HG02623 (cell line): Measurements from ENCODE around the gene SORCS3.

Experiments used
- ATAC-seq: cut with Tn5 transposase; IDR thresholded peaks from one replicate; pipeline ENCODE4 v1.9.1; 2021; ENCODE audit warnings: moderate library complexity; ENCODE audit not compliant: unreplicated experiment

The SORCS3 gene

DNA sequence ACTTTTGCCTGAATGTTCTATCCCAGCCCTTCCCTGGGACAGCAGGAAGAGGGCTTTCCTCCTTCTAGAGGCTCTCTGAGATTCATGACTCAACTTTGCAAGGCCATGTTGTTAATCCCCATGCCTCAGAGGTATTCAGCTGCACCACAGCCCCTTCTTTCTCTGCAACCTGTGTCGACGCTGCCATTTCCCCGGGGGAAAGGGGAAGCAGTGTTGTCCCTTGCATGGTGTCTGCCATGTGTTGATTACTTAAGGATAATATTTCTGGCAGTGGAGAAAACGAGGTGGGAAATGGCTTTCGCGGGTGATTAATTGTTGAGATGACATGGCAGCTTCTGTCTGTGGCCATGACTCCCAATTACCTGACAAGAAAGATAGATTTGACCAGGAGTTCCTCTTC is 133.1 kb downstream of the SORCS3 start:
- ATAC-seq: no peak

- ATAC-seq: no peak
Observed at GRCh38 chr10:104777086-104777799, 136.2 kb downstream of the SORCS3 start.

DNA sequence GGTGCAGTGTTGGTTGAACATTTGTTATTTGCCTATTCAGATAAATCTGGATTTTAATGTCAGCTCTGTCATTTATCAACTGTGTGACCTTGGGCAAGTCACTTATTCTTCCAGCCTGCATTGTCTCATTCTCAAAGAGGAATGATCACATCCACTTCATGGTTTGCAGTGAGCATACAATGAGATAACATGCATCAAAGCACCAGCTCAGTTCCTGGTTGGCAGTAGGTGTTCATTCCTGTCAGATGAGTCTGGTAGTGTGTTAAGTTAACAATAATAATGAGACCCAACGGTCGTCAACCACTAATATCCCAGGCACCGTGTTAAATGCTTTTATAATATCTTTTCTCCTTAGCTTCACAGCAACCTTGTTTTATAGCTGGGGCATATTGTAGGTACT is 137.3 kb downstream of the SORCS3 start:
- ATAC-seq: no peak

- ATAC-seq: no peak
Observed at GRCh38 chr10:104779701-104780100, 138.6 kb downstream of the SORCS3 start.

GRCh38 chr10:104780165-104780564 is 139.1 kb downstream of the SORCS3 start:
- ATAC-seq: no peak

- no peak for ATAC-seq
Observed at GRCh38 chr10:104780946-104781595, 140.0 kb downstream of the SORCS3 start.

DNA sequence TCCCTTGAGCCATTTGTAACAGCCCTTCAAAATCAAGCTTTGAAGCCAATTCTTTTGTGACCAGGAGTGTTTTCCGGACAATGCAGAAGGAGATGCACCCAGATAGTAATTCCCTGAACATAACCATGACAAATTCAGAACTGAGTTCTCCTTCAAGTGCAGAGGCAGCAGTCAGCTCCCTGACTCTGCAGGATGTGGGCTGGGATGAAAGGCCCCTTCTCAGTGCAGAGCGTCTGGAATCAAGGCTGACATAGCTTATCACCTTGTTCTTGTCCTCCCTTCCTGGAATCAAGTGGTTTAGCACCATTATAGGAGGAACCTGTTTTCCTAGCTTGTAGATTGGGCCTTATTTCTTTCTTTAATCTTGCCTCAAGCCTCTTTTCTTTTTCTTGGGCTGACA is 143.4 kb downstream of the SORCS3 start:
- no peak for ATAC-seq

DNA sequence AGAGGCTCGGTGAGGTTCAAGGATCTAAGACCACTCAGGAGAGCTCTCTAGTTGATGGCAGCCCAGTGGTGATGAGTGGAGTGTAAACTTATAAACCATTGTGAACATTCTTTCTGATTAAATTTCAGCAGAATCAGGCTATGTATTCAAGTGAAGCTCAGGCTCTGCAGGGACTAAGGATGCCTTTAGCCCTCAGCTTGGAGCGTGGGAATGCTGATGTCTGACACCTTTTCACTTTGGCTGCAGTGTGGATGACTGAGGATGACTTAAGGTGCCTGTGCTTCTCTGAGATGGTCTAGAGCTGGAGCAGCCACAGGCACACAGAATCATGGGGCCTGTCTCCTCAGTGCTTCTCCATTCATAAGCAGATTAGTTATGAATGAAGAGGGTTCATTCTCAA is 150.4 kb downstream of the SORCS3 start:
- no peak for ATAC-seq

- ATAC-seq: no peak
Observed at GRCh38 chr10:104795411-104795810, 154.3 kb downstream of the SORCS3 start.

DNA sequence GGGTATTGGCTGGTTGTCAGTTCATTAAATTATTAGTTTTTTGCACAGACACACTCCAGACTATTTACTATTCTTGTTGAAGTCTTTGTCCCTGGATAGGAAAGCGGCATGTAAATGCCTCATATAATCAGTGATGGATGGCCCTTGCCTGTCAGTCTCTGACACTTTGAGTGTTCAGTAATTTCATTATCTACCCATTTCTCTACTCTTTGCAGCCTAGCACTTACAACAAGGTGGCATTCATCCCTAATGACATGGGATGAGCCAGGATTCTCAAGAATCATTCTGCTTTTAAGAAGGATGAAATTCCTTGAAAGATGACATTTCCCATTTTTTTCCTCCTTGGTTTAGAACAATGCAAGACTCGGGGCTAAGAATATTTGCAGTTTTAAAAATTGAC is 155.7 kb downstream of the SORCS3 start:
- no peak for ATAC-seq

- ATAC-seq: no peak
Observed at GRCh38 chr10:104802941-104803340, 161.9 kb downstream of the SORCS3 start.

- no peak for ATAC-seq
Observed at GRCh38 chr10:104804880-104805279, 163.8 kb downstream of the SORCS3 start.

DNA sequence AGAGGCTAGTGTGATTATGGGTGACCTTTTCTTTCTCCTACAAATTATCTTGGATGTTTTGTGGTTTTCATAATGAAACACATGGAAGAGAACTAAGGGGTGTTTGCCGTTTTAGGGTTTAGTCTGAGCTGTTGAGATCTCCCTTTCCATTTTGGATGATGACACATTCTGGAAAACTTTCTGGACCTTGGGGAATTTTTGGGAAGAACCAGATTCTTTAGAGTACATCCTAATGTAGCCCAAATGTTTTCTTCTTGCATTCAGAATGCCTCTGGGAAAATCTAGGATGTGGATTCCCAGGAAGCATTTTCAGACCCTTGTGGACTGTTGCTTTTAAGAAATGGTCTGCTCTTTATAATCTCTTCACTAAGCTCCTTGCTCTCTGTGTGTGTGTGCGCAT is 165.7 kb downstream of the SORCS3 start:
- ATAC-seq: no peak

DNA sequence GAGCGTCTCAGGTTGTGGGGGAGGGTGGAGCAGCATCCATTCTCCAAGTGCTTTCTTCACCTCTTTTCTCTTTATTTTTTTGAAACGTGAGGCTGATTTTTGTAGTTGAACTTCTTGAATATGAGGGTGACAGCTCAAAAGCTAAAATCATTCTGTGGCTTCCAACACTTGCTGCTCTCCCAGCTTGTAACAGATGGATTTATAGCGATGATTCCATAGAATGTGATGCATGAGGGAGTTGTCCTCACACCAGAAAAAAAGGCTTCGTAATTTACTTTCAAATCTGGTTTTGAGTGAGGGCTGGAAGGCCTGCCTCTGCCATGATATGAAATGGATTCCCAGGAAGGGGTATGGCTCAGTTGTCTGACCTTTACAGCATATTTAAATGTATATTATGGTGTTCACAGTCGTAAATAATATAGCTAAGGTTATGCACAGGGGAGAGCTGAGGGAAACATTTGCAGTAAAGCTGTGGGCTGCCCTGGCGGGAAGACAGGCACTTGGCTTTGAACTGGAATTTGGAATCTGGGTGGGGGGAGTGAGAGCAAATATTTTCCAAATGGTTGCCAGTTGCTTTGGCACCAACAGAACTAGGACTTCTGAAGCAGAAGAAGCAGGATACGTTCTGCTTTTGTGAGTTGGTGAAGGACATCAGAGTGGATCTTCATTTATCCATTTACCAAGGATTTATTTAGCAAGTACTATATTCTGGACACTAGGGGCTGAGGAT is 166.7 kb downstream of the SORCS3 start:
- no peak for ATAC-seq

GRCh38 chr10:104809288-104810090 is 168.4 kb downstream of the SORCS3 start:
- peak; percentile 69 for ATAC-seq

DNA sequence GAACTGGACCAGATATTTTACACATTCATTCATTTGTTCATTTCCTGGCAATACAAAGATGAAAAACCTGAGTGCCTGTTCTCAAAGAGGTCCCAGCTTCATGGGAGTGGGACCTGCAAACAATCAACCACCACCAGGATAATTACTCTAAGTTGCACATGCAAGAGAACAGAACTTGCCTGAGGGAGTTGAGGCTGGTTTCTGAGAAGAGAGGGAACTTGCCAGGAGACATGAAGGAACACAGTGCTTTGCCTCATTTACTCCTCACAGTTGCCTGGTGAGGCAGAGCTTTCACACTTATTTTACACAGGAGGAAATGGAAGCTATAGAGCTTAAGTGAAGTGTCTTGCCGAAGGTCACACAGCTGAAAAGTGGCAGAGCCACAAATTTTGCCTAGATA is 170.1 kb downstream of the SORCS3 start:
- ATAC-seq: no peak

GRCh38 chr10:104816501-104816900 is 175.4 kb downstream of the SORCS3 start:
- no peak for ATAC-seq

- ATAC-seq: no peak
Observed at GRCh38 chr10:104819731-104820130, 178.6 kb downstream of the SORCS3 start.

GRCh38 chr10:104822088-104822487 is 181.0 kb downstream of the SORCS3 start:
- ATAC-seq: no peak

DNA sequence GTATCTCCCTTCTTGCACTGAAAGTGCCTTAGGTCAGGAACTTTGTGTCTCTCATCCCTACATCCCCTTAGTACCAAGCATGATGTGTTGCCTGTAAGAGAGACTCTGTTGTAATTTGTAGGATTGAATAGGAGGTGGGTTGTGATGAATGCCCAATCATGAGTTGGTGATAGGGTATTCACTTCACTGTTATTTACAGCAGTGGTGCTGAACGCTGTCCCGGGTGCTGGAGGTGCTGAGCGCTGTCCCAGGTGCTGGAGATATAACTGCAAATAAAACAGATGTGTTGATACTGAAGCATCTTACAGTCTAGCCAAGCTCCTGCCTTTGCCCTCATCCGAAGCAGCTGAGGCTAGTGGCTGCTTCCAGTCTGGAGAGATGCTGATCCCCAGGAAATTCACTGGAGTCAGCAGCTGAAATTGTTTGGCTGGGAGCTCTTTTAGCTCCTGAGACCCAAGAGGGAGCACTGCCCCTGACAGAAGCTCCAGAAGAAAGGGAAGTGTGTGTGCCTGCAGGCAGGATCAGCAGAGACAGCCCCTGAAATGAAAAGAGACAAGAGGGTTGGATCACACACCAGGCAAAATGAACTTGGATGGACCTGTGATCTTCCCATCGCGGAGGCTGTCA is 183.4 kb downstream of the SORCS3 start:
- ATAC-seq: no peak

- no peak for ATAC-seq
Observed at GRCh38 chr10:104831272-104831671, 190.2 kb downstream of the SORCS3 start.
